ENCODE results near the gene FAT1. TPM values are rescaled to one million over a fixed set of nuclear protein-coding genes. Genes with fewer than 3 reads are reported as not detected.

Gene FAT1
- total RNA-seq, 4 donors from 2014 or later, result 56.4 to 79.9 (median 67.7) TPM

GRCh38 chr4:186566068-186566467, 157.6 kb downstream of the FAT1 start:
- no peak for TF ChIP-seq CTCF (IDR thresholded peaks at IDR 0.05; ENCODE audit: low read depth)

- TF ChIP-seq CTCF (IDR thresholded peaks at IDR 0.05; ENCODE audit: low read depth), result no peak
These were observed 159.9 kb downstream of the FAT1 start for GRCh38 chr4:186563761-186564160.

GRCh38 chr4:186561748-186562147, 161.9 kb downstream of the FAT1 start:
- no peak for TF ChIP-seq CTCF (IDR thresholded peaks at IDR 0.05; ENCODE audit: low read depth)

- TF ChIP-seq CTCF (IDR thresholded peaks at IDR 0.05; ENCODE audit: low read depth), result no peak
These were observed 163.0 kb downstream of the FAT1 start for GRCh38 chr4:186560647-186561046.

GRCh38 chr4:186557486-186557885, 166.2 kb downstream of the FAT1 start:
- TF ChIP-seq CTCF (IDR thresholded peaks at IDR 0.05; ENCODE audit: low read depth), result no peak

- no peak for TF ChIP-seq CTCF (IDR thresholded peaks at IDR 0.05; ENCODE audit: low read depth)
These were observed 166.6 kb downstream of the FAT1 start for GRCh38 chr4:186557061-186557460.

- TF ChIP-seq CTCF (IDR thresholded peaks at IDR 0.05; ENCODE audit: low read depth), result no peak
These were observed 168.5 kb downstream of the FAT1 start, which contains the start of gene MTNR1A for GRCh38 chr4:186554914-186555827. TSS of gene MTNR1A (minus strand) at chr4:186555567. CDS start at chr4:186555365, 202 bp downstream.

All from subcutaneous adipose tissue (tissue), 4 donors.